ENCODE results near the gene PAXX.

Gene PAXX

GRCh38 chr9:136962701-136963248, 29.4 kb upstream of the PAXX start:
- H3K4me2 ChIP-seq (ENCODE audit: insufficient read depth, low read length) = no peak overlapping the region
- no peak for TF ChIP-seq CTCF (IDR thresholded peaks at IDR 0.05; ENCODE audit: borderline replicate concordance, extremely low read depth, low read length, poor library complexity, severe bottlenecking)
- TF ChIP-seq EZH2 (IDR thresholded peaks at IDR 0.05; ENCODE audit: borderline replicate concordance, low read depth, low read length, severe bottlenecking) = no peak

DNA sequence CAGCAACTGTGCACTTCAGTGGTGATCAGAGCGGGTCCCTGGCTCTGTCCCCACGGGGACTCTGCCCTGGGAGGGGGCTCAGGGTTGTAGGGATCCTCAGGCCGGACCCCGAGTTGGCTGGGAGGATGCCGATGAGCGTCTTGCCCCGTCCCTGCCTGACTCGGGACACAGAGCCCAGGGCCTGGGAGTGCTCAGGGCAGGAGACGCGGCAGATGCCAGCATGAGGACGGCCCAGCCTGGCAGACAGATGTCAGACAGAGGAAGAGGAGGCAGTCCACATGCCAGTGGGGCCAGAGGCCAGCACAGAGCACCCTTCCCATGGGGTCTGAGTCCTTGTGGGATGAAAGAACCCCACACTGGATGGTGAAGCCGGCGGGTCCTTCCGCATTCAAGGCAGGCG, 28.9 kb upstream of the PAXX start:
- H3K4me3 ChIP-seq (ENCODE audit: low read depth in 1 of 2, low read length in 2 of 2) = no peak overlapping the region
- H4K20me1 ChIP-seq (ENCODE audit: insufficient read depth, low read length) = no peaks in the 10 kb centered on the region
- H3K79me2 ChIP-seq (ENCODE audit: insufficient read depth, low read length) = no peaks in the 10 kb centered on the region
- H3K4me1 ChIP-seq (ENCODE audit: insufficient read depth, low read length) = peaks cover 9% of the 10 kb centered on the region
- H3K27ac ChIP-seq (ENCODE audit: low read length) = no peak overlapping the region
- no peak for TF ChIP-seq EZH2 (IDR thresholded peaks at IDR 0.05; ENCODE audit: borderline replicate concordance, low read depth, low read length, severe bottlenecking)
- TF ChIP-seq CTCF (IDR thresholded peaks at IDR 0.05; ENCODE audit: borderline replicate concordance, extremely low read depth, low read length, poor library complexity, severe bottlenecking) = no peak
- H2AFZ ChIP-seq (ENCODE audit: low read depth, low read length) = no peak overlapping the region
- H3K27me3 ChIP-seq (ENCODE audit: insufficient read depth, low read length, poor library complexity) = peaks cover 8% of the 10 kb centered on the region
- DNase-seq (no peak), ATAC-seq (ENCODE audit: insufficient read depth, low read depth) (no peak)
- no peak overlapping the region for H3K9ac ChIP-seq (ENCODE audit: low read depth, low read length)
- H3K36me3 ChIP-seq (ENCODE audit: insufficient read depth, low read length) = no peaks in the 10 kb centered on the region
- H3K9me3 ChIP-seq (ENCODE audit: insufficient read depth, low read length, severe bottlenecking) = no peaks in the 10 kb centered on the region
- H3K4me2 ChIP-seq (ENCODE audit: insufficient read depth, low read length) = no peak overlapping the region

More at GRCh38 chr9:136962701-136963248, 29.4 kb upstream of the PAXX start:
- H2AFZ ChIP-seq (ENCODE audit: low read depth, low read length) = no peak overlapping the region
- no peaks in the 10 kb centered on the region for H3K79me2 ChIP-seq (ENCODE audit: insufficient read depth, low read length)
- no peak overlapping the region for H3K4me3 ChIP-seq (ENCODE audit: low read depth in 1 of 2, low read length in 2 of 2)
- H3K27me3 ChIP-seq (ENCODE audit: insufficient read depth, low read length, poor library complexity) = peaks cover 8% of the 10 kb centered on the region
- H3K36me3 ChIP-seq (ENCODE audit: insufficient read depth, low read length) = no peaks in the 10 kb centered on the region
- H3K4me1 ChIP-seq (ENCODE audit: insufficient read depth, low read length) = peaks cover 9% of the 10 kb centered on the region
- ATAC-seq (ENCODE audit: insufficient read depth, low read depth) (no peak), DNase-seq (no peak)
- H3K9ac ChIP-seq (ENCODE audit: low read depth, low read length) = no peak overlapping the region
- H3K27ac ChIP-seq (ENCODE audit: low read length) = no peak overlapping the region
- H4K20me1 ChIP-seq (ENCODE audit: insufficient read depth, low read length) = no peaks in the 10 kb centered on the region
- H3K9me3 ChIP-seq (ENCODE audit: insufficient read depth, low read length, severe bottlenecking) = no peaks in the 10 kb centered on the region

GRCh38 chr9:136963751-136964150, 28.5 kb upstream of the PAXX start:
- H3K79me2 ChIP-seq (ENCODE audit: insufficient read depth, low read length) = no peaks in the 10 kb centered on the region
- no peak for TF ChIP-seq EZH2 (IDR thresholded peaks at IDR 0.05; ENCODE audit: borderline replicate concordance, low read depth, low read length, severe bottlenecking)
- no peak for TF ChIP-seq CTCF (IDR thresholded peaks at IDR 0.05; ENCODE audit: borderline replicate concordance, extremely low read depth, low read length, poor library complexity, severe bottlenecking)
- no peaks in the 10 kb centered on the region for H3K9me3 ChIP-seq (ENCODE audit: insufficient read depth, low read length, severe bottlenecking)
- no peak overlapping the region for H3K9ac ChIP-seq (ENCODE audit: low read depth, low read length)
- H3K27ac ChIP-seq (ENCODE audit: low read length) = no peak overlapping the region
- no peak overlapping the region for H3K4me2 ChIP-seq (ENCODE audit: insufficient read depth, low read length)
- H2AFZ ChIP-seq (ENCODE audit: low read depth, low read length) = no peak overlapping the region
- no peaks in the 10 kb centered on the region for H3K36me3 ChIP-seq (ENCODE audit: insufficient read depth, low read length)
- H4K20me1 ChIP-seq (ENCODE audit: insufficient read depth, low read length) = no peaks in the 10 kb centered on the region
- no peak for ATAC-seq (ENCODE audit: insufficient read depth, low read depth)
- H3K4me3 ChIP-seq (ENCODE audit: low read depth in 1 of 2, low read length in 2 of 2) = no peak overlapping the region
- peaks cover 9% of the 10 kb centered on the region for H3K4me1 ChIP-seq (ENCODE audit: insufficient read depth, low read length)
- DNase-seq = no peak
- peaks cover 8% of the 10 kb centered on the region for H3K27me3 ChIP-seq (ENCODE audit: insufficient read depth, low read length, poor library complexity)
